GM12865 (cell line): ENCODE data around the gene PLEKHD1.

Experiments used
- DNase-seq: peaks from one replicate; pipeline ENCODE4 v3.0.0; 2010; ENCODE audit warnings: low read depth
- H3K4me3 ChIP-seq: 2 replicates; pipeline ENCODE4 v1.5.1; 2011; ENCODE audit warnings: mild to moderate bottlenecking, low read depth, low read length, control low read depth
- CTCF ChIP-seq: IDR thresholded peaks from 2 replicates; pipeline ENCODE4 v1.5.1; 2011; ENCODE audit warnings: low read length, control low read depth, low read depth, inconsistent platforms; ENCODE audit not compliant: insufficient read depth; ENCODE audit errors: missing control alignments

The PLEKHD1 gene

DNA sequence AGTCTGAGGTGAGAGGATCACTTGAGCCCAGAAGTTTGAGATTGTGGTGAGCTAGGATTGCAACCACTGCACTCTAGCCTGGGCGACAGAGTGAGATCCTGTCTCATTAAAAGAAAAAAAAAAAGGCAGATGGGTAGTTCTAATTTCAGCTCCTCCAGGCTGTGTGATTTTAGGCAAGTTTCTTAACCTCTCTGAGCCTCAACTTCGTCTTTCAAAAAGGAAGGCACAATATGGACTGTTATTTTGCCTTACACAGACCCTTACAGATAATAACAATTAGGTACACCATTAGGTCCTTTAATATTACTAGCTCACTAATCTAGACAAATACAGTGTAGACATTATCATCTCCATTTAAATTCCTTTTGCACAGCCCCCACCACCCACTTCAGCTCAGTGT, 94.9 kb downstream of the PLEKHD1 start:
- H3K4me3 ChIP-seq, result no peak overlapping the region
- TF ChIP-seq CTCF, result no peak
- DNase-seq, result no peak

DNA sequence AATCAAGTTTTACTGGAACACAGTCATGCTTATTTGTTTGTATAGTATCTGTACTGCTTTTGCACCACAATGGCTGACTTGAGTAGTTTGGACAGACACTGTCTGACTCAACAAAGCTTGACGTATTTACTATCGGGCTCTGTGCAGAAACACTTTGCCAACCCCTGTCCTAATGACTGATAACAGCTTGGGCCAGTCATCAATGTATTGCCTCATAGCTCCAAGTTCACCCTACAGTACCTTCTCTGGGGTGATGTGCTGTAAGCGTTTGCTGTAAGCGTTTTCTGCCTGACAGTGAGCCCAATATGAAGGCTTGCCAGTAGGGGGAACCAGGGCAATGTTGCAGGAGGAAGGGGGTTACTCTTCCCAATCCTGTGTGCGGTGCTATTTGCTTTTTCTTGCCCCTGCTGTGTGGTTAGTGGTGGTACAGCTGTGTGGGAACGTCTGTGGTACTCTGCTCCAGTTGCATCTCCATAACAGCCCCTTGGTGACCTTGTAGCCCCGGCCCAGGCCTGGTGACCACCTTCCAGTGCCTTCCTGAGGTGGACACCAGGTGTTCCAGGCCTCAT, 95.6 kb downstream of the PLEKHD1 start:
- peak; percentile 61 for TF ChIP-seq CTCF
- peak; percentile 57 for DNase-seq
- H3K4me3 ChIP-seq, result no peak overlapping the region
